Epithelial cell of prostate (primary cell): Measurements from ENCODE around the gene KIF20B.

Source experiments
- DNase-seq: peaks from one replicate; pipeline ENCODE4 v3.0.0-alpha.2; 2011; ENCODE audit warnings: low read depth, low spot score
- H3K27ac ChIP-seq: fragments of 450-650 bp; 2 replicates; pipeline ENCODE4 v1.5.1; 2017; ENCODE audit warnings: mild to moderate bottlenecking

KIF20B gene

GRCh38 chr10:89701242-89702120 is at the start of gene KIF20B:
KIF20B (plus strand) TSS chr10:89701590; CDS start chr10:89705295, 3,705 bp downstream.
- DNase-seq: peak; percentile 89
- peak within 1 kb of the TSS; percentile 74 for H3K27ac ChIP-seq

GRCh38 chr10:89651916-89652573 is 49.3 kb upstream of the KIF20B start:
- no peak for DNase-seq
- no peak overlapping the region for H3K27ac ChIP-seq

- H3K27ac ChIP-seq: no peak overlapping the region
- no peak for DNase-seq
Observed at GRCh38 chr10:89652806-89653370, 48.5 kb upstream of the KIF20B start.

- no peak for DNase-seq
- H3K27ac ChIP-seq: no peak overlapping the region
Observed at GRCh38 chr10:89653410-89653869, 48.0 kb upstream of the KIF20B start.

GRCh38 chr10:89655722-89656121 is 45.7 kb upstream of the KIF20B start:
- no peak for DNase-seq
- no peak overlapping the region for H3K27ac ChIP-seq

GRCh38 chr10:89657302-89657701 is 44.1 kb upstream of the KIF20B start:
- DNase-seq: no peak
- no peak overlapping the region for H3K27ac ChIP-seq

- no peak for DNase-seq
- H3K27ac ChIP-seq: no peak overlapping the region
Observed at GRCh38 chr10:89659143-89660131, 42.0 kb upstream of the KIF20B start.

GRCh38 chr10:89662596-89662995 is 38.8 kb upstream of the KIF20B start:
- no peak for DNase-seq
- H3K27ac ChIP-seq: no peak overlapping the region

GRCh38 chr10:89663144-89663543 is 38.2 kb upstream of the KIF20B start:
- no peak overlapping the region for H3K27ac ChIP-seq
- DNase-seq: no peak

GRCh38 chr10:89664203-89664602 is 37.2 kb upstream of the KIF20B start:
- DNase-seq: no peak
- H3K27ac ChIP-seq: no peak overlapping the region

- H3K27ac ChIP-seq: peak overlapping the region; percentile 42
- peak; percentile 58 for DNase-seq
Observed at GRCh38 chr10:89665302-89665701, 36.1 kb upstream of the KIF20B start.

GRCh38 chr10:89666138-89666537 is 35.3 kb upstream of the KIF20B start:
- no peak for DNase-seq

GRCh38 chr10:89668386-89669071 is 32.9 kb upstream of the KIF20B start:
- DNase-seq: peak; percentile 74
- peak overlapping the region; percentile 68 for H3K27ac ChIP-seq

More at GRCh38 chr10:89666138-89666537, 35.3 kb upstream of the KIF20B start:
- H3K27ac ChIP-seq: peak overlapping the region; percentile 42

GRCh38 chr10:89669985-89670384 is 31.4 kb upstream of the KIF20B start:
- DNase-seq: no peak
- H3K27ac ChIP-seq: no peak overlapping the region

GRCh38 chr10:89670926-89671325 is 30.5 kb upstream of the KIF20B start:
- DNase-seq: no peak
- H3K27ac ChIP-seq: no peak overlapping the region

- no peak for DNase-seq
- H3K27ac ChIP-seq: no peak overlapping the region
Observed at GRCh38 chr10:89677341-89677740, 24.0 kb upstream of the KIF20B start.

- H3K27ac ChIP-seq: no peak overlapping the region
Observed at GRCh38 chr10:89679986-89680385, 21.4 kb upstream of the KIF20B start.

GRCh38 chr10:89683883-89684282 is 17.5 kb upstream of the KIF20B start:
- H3K27ac ChIP-seq: no peak overlapping the region
- no peak for DNase-seq

More at GRCh38 chr10:89679986-89680385, 21.4 kb upstream of the KIF20B start:
- no peak for DNase-seq

- DNase-seq: no peak
- no peak overlapping the region for H3K27ac ChIP-seq
Observed at GRCh38 chr10:89684604-89685003, 16.8 kb upstream of the KIF20B start.
